B cell (primary cell): ENCODE data around the gene FJX1. TPM values are rescaled to one million over a fixed set of nuclear protein-coding genes. Genes with fewer than 3 reads are reported as not detected.

Source experiments
- ATAC-seq: fragments of 200-7000 bp; cut with Tn5 transposase; one replicate; pipeline ENCODE4 v1.10.0; 2021; ENCODE audit warnings: low read depth, mild to moderate bottlenecking, moderate number of reproducible peaks, moderate library complexity
- CTCF ChIA-PET: fragments of 350-600 bp; sonication (Branson Sonifier 250); formaldehyde crosslinking; loops from one replicate; lab custom pipeline; 2021; ENCODE audit warnings: antibody characterized with exemption, inconsistent platforms; lab: Charles Lee
- POLR2A ChIA-PET: fragments of 350-600 bp; sonication (Branson Sonifier 250); formaldehyde crosslinking; loops from one replicate; lab custom pipeline; 2021; ENCODE audit warnings: antibody characterized with exemption; lab: Charles Lee
- DNase-seq: peaks from one replicate; pipeline ENCODE4 v3.0.0; 2013
- H2AFZ ChIP-seq: 2 replicates; pipeline ENCODE4 v1.6.1; 2012; ENCODE audit warnings: mild to moderate bottlenecking, low read depth, low read length; ENCODE audit not compliant: insufficient read depth, poor library complexity, severe bottlenecking
- H3K27ac ChIP-seq, 2 donors: 1 replicate in 1 of 2; 2 replicates in 1 of 2; pipeline ENCODE4 v1.5.1; 2012 to 2013; ENCODE audit warnings: low read length in 2 of 2, mild to moderate bottlenecking in 2 of 2, moderate library complexity in 1 of 2
- H3K27me3 ChIP-seq, 4 experiments: fragments of 200-600 bp in 1 of 4; sonication (generic) in 1 of 4; replicated peaks in 1 of 4; 1 replicate in 2 of 4; 2 replicates in 2 of 4; pipeline versions ENCODE4 v1.6.1 to v1.7.0; 2013 to 2016; ENCODE audit warnings: low read length in 3 of 4, mild to moderate bottlenecking in 2 of 4, mixed read lengths in 1 of 4, moderate library complexity in 1 of 4; ENCODE audit not compliant: insufficient read depth in 4 of 4, control insufficient read depth in 3 of 4; ENCODE audit errors: control extremely low read depth in 1 of 4
- H3K36me3 ChIP-seq, 2 experiments: replicated peaks in 1 of 2; 1 replicate in 1 of 2; 2 replicates in 1 of 2; pipeline versions ENCODE4 v1.6.1 to v1.7.1; 2013; ENCODE audit warnings: low read length in 1 of 2; ENCODE audit not compliant: insufficient read depth in 2 of 2, control insufficient read depth in 1 of 2; ENCODE audit errors: control extremely low read depth in 1 of 2, extremely low read depth in 1 of 2
- H3K4me1 ChIP-seq, 2 donors: fragments of 200-600 bp in 1 of 2; sonication (generic) in 1 of 2; 1 replicate in 1 of 2; 2 replicates in 1 of 2; pipeline versions ENCODE4 v1.5.1 to v1.6.1; 2013 to 2017; ENCODE audit warnings: low read length in 2 of 2; ENCODE audit not compliant: control insufficient read depth in 2 of 2, insufficient read depth in 2 of 2
- H3K4me2 ChIP-seq: replicated peaks from 2 replicates; pipeline ENCODE3; 2012; ENCODE audit warnings: mild to moderate bottlenecking, low read depth, low read length; ENCODE audit not compliant: poor library complexity, severe bottlenecking
- H3K4me3 ChIP-seq, 5 experiments: fragments of 200-600 bp in 1 of 5; sonication (generic) in 1 of 5; 1 replicate in 3 of 5; 2 replicates in 2 of 5; pipeline versions ENCODE4 v1.5.1 to v1.7.0; 2011 to 2016; ENCODE audit warnings: low read length in 4 of 5, mild to moderate bottlenecking in 4 of 5, low read depth in 2 of 5, control low read depth in 1 of 5, moderate library complexity in 1 of 5; ENCODE audit not compliant: insufficient read depth in 1 of 5; ENCODE audit errors: control extremely low read depth in 1 of 5, extremely low read depth in 1 of 5
- H3K79me2 ChIP-seq: fragments of 200-600 bp; sonication (generic); one replicate; pipeline ENCODE4 v1.6.0; 2016; ENCODE audit warnings: low read length; ENCODE audit not compliant: control insufficient read depth, insufficient read depth
- H3K9ac ChIP-seq: fragments of 200-600 bp; sonication (generic); 2 replicates; pipeline ENCODE4 v1.6.1; 2017; ENCODE audit warnings: mild to moderate bottlenecking, low read length, moderate library complexity
- H3K9me3 ChIP-seq, 3 donors: one replicate each; pipeline versions ENCODE4 v1.6.1 to v1.7.1; 2013; ENCODE audit warnings: low read length in 2 of 3; ENCODE audit not compliant: control insufficient read depth in 2 of 3, insufficient read depth in 1 of 3; ENCODE audit errors: control extremely low read depth in 1 of 3
- H4K20me1 ChIP-seq: 2 replicates; pipeline ENCODE4 v1.6.0; 2012; ENCODE audit warnings: mild to moderate bottlenecking, low read length; ENCODE audit not compliant: insufficient read depth, control insufficient read depth, poor library complexity, severe bottlenecking
- H3K27ac Mint-ChIP-seq: one replicate; pipeline ENCODE4 v1.8.0; 2021; ENCODE audit warnings: mixed read lengths
- H3K27me3 Mint-ChIP-seq: one replicate; pipeline ENCODE4 v1.8.0; 2021; ENCODE audit warnings: mixed read lengths
- H3K4me1 Mint-ChIP-seq: one replicate; pipeline ENCODE4 v1.8.0; 2021; ENCODE audit warnings: mixed read lengths
- H3K4me3 Mint-ChIP-seq: one replicate; pipeline ENCODE4 v1.8.0; 2021; ENCODE audit warnings: mixed read lengths
- H3K9me3 Mint-ChIP-seq: one replicate; pipeline ENCODE4 v1.8.0; 2022; ENCODE audit warnings: mixed read lengths; ENCODE audit not compliant: insufficient read depth
- EZH2 ChIP-seq: IDR thresholded peaks from 2 replicates; pipeline ENCODE4 v1.6.1; 2012; ENCODE audit warnings: borderline replicate concordance, low read depth, mild to moderate bottlenecking, moderate library complexity, low read length; ENCODE audit not compliant: insufficient read depth, poor library complexity, severe bottlenecking
- WGBS: methylation state at CpG from one replicate; pipeline ENCODE4 v1.1.5; 2013; ENCODE audit warnings: missing lambda C conversion rate; ENCODE audit not compliant: insufficient coverage; 5-methylcytosine and 5-hydroxymethylcytosine counted together
- intact Hi-C: fragments of 100-400 bp; cut with micrococcal nuclease; formaldehyde crosslinking; loops from one replicate; pipeline ENCODE4 v1.10.0; 2022
- polyA plus RNA-seq: library from polyadenylated mRNA; depleted of rRNA; stranded (reverse); fragments of >200 nt; gene quantifications from 2 replicates; pipeline ENCODE4 v1.2.3, GENCODE V29; 2012
- total RNA-seq, 2 donors: library from RNA; stranded (reverse); fragments of 120-200 nt in 1 of 2; gene quantifications; 1 replicate in 1 of 2; 2 replicates in 1 of 2; pipeline versions ENCODE4 v1.2.3 to v1.2.4, GENCODE V29; 2013 to 2022
- TF ChIP-seq, protein P1 (sequence below): fragments of 200-600 bp; IDR thresholded peaks from one replicate; pipeline ENCODE4 v1.8.0; 2022; ENCODE audit warnings: antibody characterized with exemption, mild to moderate bottlenecking

FJX1 gene
- total and polyA plus RNA-seq, 2 donors (not counting 1 experiment from before 2014, with no cell fraction given) = 0.03 TPM; not detected in 1

GRCh38 chr11:35622070-35622469 is 3.8 kb downstream of the FJX1 start:
- intact Hi-C loops = no loop called here
- Histone ChIP-seq H3K9ac (no peak overlapping the region), H3K36me3 (no peaks in the 10 kb centered on the region), H3K79me2 (no peaks in the 10 kb centered on the region), H4K20me1 (no peaks in the 10 kb centered on the region), H3K27ac (no peak overlapping the region), H3K4me1 (peaks cover 17 to 21% of the 10 kb centered on the region in 2 donors), H2AFZ (no peak overlapping the region), H3K4me3 (no peak overlapping the region), H3K9me3 (peaks cover 0 to 1% (median 0%) of the 10 kb centered on the region in 3 donors), H3K4me2 (no peak overlapping the region), H3K27me3 (peaks cover 0 to 39% (median 29%) of the 10 kb centered on the region in 4 experiments)
- no peak for ATAC-seq
- Mint-ChIP-seq H3K27ac (no peak overlapping the region), H3K9me3 (no peaks in the 10 kb centered on the region), H3K27me3 (peaks cover 61% of the 10 kb centered on the region), H3K4me3 (no peak overlapping the region), H3K4me1 (peaks cover 16% of the 10 kb centered on the region)
- 81% methylated on average over 2 of the region's 3 CpGs for WGBS
- ChIA-PET POLR2A (no interaction called here), CTCF (no interaction called here)
- TF ChIP-seq, protein P1, sequence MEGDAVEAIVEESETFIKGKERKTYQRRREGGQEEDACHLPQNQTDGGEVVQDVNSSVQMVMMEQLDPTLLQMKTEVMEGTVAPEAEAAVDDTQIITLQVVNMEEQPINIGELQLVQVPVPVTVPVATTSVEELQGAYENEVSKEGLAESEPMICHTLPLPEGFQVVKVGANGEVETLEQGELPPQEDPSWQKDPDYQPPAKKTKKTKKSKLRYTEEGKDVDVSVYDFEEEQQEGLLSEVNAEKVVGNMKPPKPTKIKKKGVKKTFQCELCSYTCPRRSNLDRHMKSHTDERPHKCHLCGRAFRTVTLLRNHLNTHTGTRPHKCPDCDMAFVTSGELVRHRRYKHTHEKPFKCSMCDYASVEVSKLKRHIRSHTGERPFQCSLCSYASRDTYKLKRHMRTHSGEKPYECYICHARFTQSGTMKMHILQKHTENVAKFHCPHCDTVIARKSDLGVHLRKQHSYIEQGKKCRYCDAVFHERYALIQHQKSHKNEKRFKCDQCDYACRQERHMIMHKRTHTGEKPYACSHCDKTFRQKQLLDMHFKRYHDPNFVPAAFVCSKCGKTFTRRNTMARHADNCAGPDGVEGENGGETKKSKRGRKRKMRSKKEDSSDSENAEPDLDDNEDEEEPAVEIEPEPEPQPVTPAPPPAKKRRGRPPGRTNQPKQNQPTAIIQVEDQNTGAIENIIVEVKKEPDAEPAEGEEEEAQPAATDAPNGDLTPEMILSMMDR = no peak
- TF ChIP-seq EZH2 = no peak
- no peak for DNase-seq

DNA sequence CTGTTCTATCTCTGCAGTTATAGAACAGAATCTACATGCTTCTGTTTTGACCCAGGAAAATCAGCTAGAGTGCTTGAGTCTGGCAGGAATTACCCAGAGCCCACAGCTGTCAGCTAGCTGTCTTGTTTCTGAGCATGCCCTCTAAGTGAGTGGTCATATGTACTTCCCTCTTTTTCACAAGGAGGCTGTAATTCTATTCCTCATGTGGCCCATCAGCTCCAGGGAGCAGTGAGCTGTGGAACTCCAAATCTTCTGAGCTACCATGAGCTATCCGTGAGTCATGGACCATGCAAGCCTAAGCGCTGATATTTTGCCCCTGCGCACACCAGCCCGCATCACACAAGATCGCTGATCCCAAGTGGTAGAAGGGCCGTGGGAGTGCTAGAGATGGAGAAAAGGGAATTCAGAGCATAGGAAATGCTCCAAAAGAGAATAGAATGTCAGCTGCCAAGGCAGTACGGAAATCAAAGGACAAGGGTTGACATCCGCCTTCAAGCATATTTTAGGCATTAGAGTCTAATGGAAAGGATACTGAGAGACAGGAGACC is 5.4 kb downstream of the FJX1 start:
- H3K27ac ChIP-seq = no peak overlapping the region
- H3K9me3 ChIP-seq = no peaks in the 10 kb centered on the region
- 88% methylated on average over 4 of the region's 8 CpGs for WGBS
- POLR2A ChIA-PET = no interaction called here
- H4K20me1 ChIP-seq = no peaks in the 10 kb centered on the region
- peaks cover 9% of the 10 kb centered on the region for H3K4me1 Mint-ChIP-seq
- no peak overlapping the region for H2AFZ ChIP-seq
- peaks cover 11 to 14% of the 10 kb centered on the region in 2 donors for H3K4me1 ChIP-seq
- CTCF ChIA-PET = interaction anchor here (0.7 kb wide), 1 partner anchor 361 kb away, joined by 5 read pairs; no protein-coding TSS in a partner anchor
- no peaks in the 10 kb centered on the region for H3K79me2 ChIP-seq
- no peak overlapping the region for H3K9ac ChIP-seq
- H3K4me3 Mint-ChIP-seq = no peak overlapping the region
- no peaks in the 10 kb centered on the region for H3K9me3 Mint-ChIP-seq
- H3K4me3 ChIP-seq = no peak overlapping the region
- H3K27me3 ChIP-seq = peaks cover 0 to 30% (median 22%) of the 10 kb centered on the region in 4 experiments
- no peak overlapping the region for H3K4me2 ChIP-seq
- intact Hi-C loops = no loop called here
- ATAC-seq = no peak
- no peak overlapping the region for H3K27ac Mint-ChIP-seq
- no peak for DNase-seq
- no peaks in the 10 kb centered on the region for H3K36me3 ChIP-seq
- peaks cover 64% of the 10 kb centered on the region for H3K27me3 Mint-ChIP-seq
- TF ChIP-seq, protein P1 = no peak
- TF ChIP-seq EZH2 = no peak
